Thyroid gland (tissue), 4 donors: ENCODE data around the gene KRTAP1-3.

Source experiments
- CTCF ChIP-seq, 6 experiments: fragments of 200-600 bp in 3 of 6; fragments of 450-650 bp in 3 of 6; sonication (generic) in 3 of 6; IDR thresholded peaks; one replicate each; pipeline ENCODE4 v1.5.1; 2016 to 2019; ENCODE audit warnings: antibody characterized with exemption in 6 of 6, mild to moderate bottlenecking in 2 of 6, inconsistent platforms in 1 of 6, moderate library complexity in 1 of 6
- POLR2A ChIP-seq, 2 donors: fragments of 450-650 bp; IDR thresholded peaks; one replicate each; pipeline ENCODE4 v1.6.1; 2017; ENCODE audit warnings: antibody characterized with exemption in 2 of 2, mild to moderate bottlenecking in 2 of 2, moderate library complexity in 1 of 2

GRCh38 chr17:41067281-41067680 lies 32.6 kb upstream of the KRTAP1-3 start:
- no peak for TF ChIP-seq CTCF (IDR thresholded peaks at IDR 0.05)
- no peak for TF ChIP-seq POLR2A (IDR thresholded peaks at IDR 0.05)
